Small intestine (tissue), 16 donors: Measurements from ENCODE around the gene TSSK3. TPM values are rescaled to one million over a fixed set of nuclear protein-coding genes. Genes with fewer than 3 reads are reported as not detected.

Experiments
- DNase-seq, 2 donors: peaks; one replicate each; pipeline versions ENCODE4 v3.0.0 to v3.0.0-alpha.2; 2013
- FAIRE-seq: peaks from 2 replicates; lab custom pipeline; 2012; peaks lifted over from hg19 to GRCh38; lab: Jason Lieb, UNC
- H3K27ac ChIP-seq, 3 donors: one replicate each; pipeline ENCODE4 v1.5.1; 2013; ENCODE audit warnings: low read length in 2 of 3, mild to moderate bottlenecking in 2 of 3, control low read depth in 1 of 3, inconsistent platforms in 1 of 3, low read depth in 1 of 3, moderate library complexity in 1 of 3
- H3K27me3 ChIP-seq, 3 donors: one replicate each; pipeline ENCODE4 v1.6.1; 2013; ENCODE audit warnings: low read length in 3 of 3, inconsistent platforms in 1 of 3; ENCODE audit not compliant: control insufficient read depth in 3 of 3, insufficient read depth in 3 of 3
- H3K36me3 ChIP-seq, 3 donors: one replicate each; pipeline ENCODE4 v1.6.1; 2013; ENCODE audit warnings: low read length in 3 of 3, inconsistent platforms in 1 of 3, low read depth in 1 of 3, mild to moderate bottlenecking in 1 of 3, moderate library complexity in 1 of 3; ENCODE audit not compliant: control insufficient read depth in 3 of 3, insufficient read depth in 2 of 3
- H3K4me1 ChIP-seq, 3 donors: one replicate each; pipeline ENCODE4 v1.6.1; 2013; ENCODE audit warnings: low read length in 2 of 3, inconsistent platforms in 1 of 3, low read depth in 1 of 3, mild to moderate bottlenecking in 1 of 3, moderate library complexity in 1 of 3; ENCODE audit not compliant: control insufficient read depth in 3 of 3, insufficient read depth in 2 of 3
- H3K4me3 ChIP-seq, 3 donors: one replicate each; pipeline ENCODE4 v1.5.1; 2013; ENCODE audit warnings: low read length in 3 of 3, control low read depth in 1 of 3, inconsistent platforms in 1 of 3, low read depth in 1 of 3, mild to moderate bottlenecking in 1 of 3, moderate library complexity in 1 of 3
- H3K9me3 ChIP-seq, 2 donors: one replicate each; pipeline ENCODE4 v1.6.1; 2013; ENCODE audit warnings: low read depth in 1 of 2, low read length in 1 of 2; ENCODE audit not compliant: control insufficient read depth in 2 of 2, insufficient read depth in 1 of 2
- WGBS, 3 donors: extraction: QIAGEN DNeasy Blood & Tissue Kit; methylation state at CpG; one replicate each; pipeline ENCODE4 v1.1.7; 2013; 5-methylcytosine and 5-hydroxymethylcytosine counted together
- long read RNA-seq, 10 donors: transcript quantifications; one replicate each; lab custom pipeline, GENCODE V29; 2026
- polyA plus RNA-seq, 4 donors: library from polyadenylated mRNA; stranded (reverse) in 3 of 4; unstranded in 1 of 4; fragments of 200-250 nt in 3 of 4; fragments of 120-200 nt in 1 of 4; gene quantifications; one replicate each; pipeline versions ENCODE4 v1.2.1 to v1.2.3, GENCODE V29; 2013
- donor health status: healthy with polysubstance abuse.
- donor health status: control.
- donor health status: control.
- donor health status: Bipolar disorder and iron deficiency.
- donor health status: healthy.

The TSSK3 gene, protein sequence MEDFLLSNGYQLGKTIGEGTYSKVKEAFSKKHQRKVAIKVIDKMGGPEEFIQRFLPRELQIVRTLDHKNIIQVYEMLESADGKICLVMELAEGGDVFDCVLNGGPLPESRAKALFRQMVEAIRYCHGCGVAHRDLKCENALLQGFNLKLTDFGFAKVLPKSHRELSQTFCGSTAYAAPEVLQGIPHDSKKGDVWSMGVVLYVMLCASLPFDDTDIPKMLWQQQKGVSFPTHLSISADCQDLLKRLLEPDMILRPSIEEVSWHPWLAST
- 1 to 10 TPM in 1 of 4 donors, under 1 TPM in 2, not detected in 1; 0.45 to 5.2 (median 0.48) TPM for polyA plus RNA-seq
- long read RNA-seq, donor 1 = 0 reads
- long read RNA-seq, donor 2 = 0 reads
- long read RNA-seq, donor 3 = 0 reads
- long read RNA-seq, donor 4 = 0 reads
- long read RNA-seq, donor 5 = 0 reads
- long read RNA-seq, donor 6 = 0 reads
- long read RNA-seq, donor 7 = 0 reads
- long read RNA-seq, donor 8 = 0 reads
- long read RNA-seq, donor 9 = 0 reads
- long read RNA-seq, donor 10, partial matches to known transcripts = 0 of 2 reads
- long read RNA-seq, donor 10, other reads (novel, unspliced or antisense) = 0 of 2 reads

DNA sequence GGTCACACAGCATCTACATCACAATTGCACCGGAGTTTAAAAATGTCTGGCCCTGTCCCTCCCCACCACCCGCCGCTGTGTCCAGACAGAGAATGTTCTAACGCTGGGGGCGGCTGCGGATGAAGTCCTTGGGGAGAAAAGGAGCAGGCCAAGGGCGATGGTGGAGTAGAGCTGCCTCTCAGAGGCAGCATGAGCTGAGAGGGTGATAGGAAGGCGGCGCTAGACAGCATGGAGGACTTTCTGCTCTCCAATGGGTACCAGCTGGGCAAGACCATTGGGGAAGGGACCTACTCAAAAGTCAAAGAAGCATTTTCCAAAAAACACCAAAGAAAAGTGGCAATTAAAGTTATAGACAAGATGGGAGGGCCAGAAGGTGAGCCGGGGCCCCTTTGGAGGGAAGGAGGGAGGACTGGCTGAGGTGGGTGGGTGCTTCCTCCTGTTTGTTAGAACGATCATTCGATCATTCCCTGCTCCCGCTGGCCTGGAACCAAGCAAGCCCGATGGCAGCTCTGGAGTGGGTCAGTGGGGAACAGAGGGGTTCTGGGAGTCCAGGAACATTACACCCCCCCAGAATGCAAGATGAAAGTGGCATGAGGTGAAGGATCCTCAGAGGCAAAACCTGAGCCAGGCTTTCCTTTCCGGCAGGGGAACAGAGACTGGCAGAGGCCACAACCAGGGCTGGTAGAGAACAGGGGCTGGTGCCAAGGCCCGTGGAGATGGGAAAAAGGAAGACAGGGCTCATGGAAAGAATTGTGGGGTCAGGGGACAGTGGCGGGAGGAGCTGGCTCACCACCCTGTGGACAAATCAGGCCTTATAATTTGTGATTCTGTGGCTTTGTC lies at the start of gene TSSK3, which contains the start of gene FAM229A:
TSS of gene TSSK3 (plus strand) at position 66 of the 840 bp plus-strand sequence. CDS start at position 229, 163 bp downstream.
TSS of gene FAM229A (minus strand) at position 12 of the 840 bp plus-strand sequence. CDS start 394 bp downstream, outside the sequence.
- H3K27ac ChIP-seq = no peak within 1 kb of the TSS
- WGBS, 3 donors = 68 to 75% (median 73%) methylated on average over 17 of the region's 17 CpGs
- FAIRE-seq = no peak

GRCh38 chr1:32316903-32317277 lies 45.4 kb upstream of the TSSK3 start:
- no peaks in the 10 kb centered on the region for H3K9me3 ChIP-seq
- 72 to 79% (median 77%) methylated on average over 3 of the region's 3 CpGs for WGBS, 3 donors
- no peak overlapping the region for H3K27ac ChIP-seq

More for the DNA sequence above, at the start of gene TSSK3, which contains the start of gene FAM229A:
- DNase-seq = no peak
- Histone ChIP-seq H3K4me1 (peaks cover 0 to 16% (median 3%) of the 10 kb centered on the region in 3 donors), H3K36me3 (peaks cover 6 to 44% (median 6%) of the 10 kb centered on the region in 3 donors), H3K4me3 (peak within 1 kb of the TSS in 2 of 3 donors; percentile 41 to 42), H3K27me3 (no peaks in the 10 kb centered on the region), H3K9me3 (no peaks in the 10 kb centered on the region)

DNA sequence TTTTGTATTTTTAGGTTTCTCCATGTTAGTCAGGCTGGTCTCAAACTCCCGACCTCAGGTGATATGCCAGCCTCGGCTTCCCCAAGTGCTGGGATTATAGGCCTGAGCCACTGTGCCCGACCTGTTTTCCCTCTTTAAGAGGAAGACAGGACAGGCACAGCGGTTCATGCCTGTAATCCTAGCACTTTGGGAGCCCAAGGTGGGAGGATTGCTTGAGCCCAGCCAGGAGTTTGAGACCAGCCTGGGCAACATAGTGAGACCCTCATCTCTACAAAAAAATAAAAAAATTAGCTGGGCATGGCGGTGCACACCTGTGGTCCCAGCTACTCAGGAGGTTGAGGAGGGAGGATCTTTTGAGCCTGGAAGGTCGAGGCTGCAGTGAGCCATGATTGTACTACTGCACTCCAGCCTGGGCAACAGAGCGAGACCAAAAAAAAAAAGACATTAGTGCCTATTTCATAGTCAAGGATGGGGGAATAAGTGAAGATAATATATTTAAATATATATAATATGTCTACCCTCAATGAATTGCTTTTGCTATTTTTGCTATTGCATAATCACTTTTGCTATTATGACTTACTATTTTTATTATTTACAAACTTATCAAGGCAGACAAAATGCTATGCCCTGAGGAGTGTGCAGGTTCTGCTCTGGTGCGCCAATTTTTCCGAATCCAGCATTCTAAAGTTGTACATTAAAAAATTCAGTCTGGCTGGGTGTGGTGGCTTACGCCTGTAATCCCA lies 44.0 kb upstream of the TSSK3 start:
- FAIRE-seq (no peak), DNase-seq (no peak)
- H3K27me3 ChIP-seq = no peaks in the 10 kb centered on the region
- H3K36me3 ChIP-seq = peaks cover 5 to 35% (median 9%) of the 10 kb centered on the region in 3 donors
- H3K27ac ChIP-seq = no peak overlapping the region
- 94 to 95% (median 94%) methylated on average over 10 of the region's 10 CpGs for WGBS, 3 donors
- no peak overlapping the region for H3K4me3 ChIP-seq
- no peaks in the 10 kb centered on the region for H3K9me3 ChIP-seq
- H3K4me1 ChIP-seq = peaks cover 3 to 22% (median 7%) of the 10 kb centered on the region in 3 donors

More at GRCh38 chr1:32316903-32317277, 45.4 kb upstream of the TSSK3 start:
- peaks cover 5 to 38% (median 9%) of the 10 kb centered on the region in 3 donors for H3K36me3 ChIP-seq
- H3K4me1 ChIP-seq = peaks cover 3 to 8% (median 8%) of the 10 kb centered on the region in 3 donors
- DNase-seq = no peak
- H3K4me3 ChIP-seq = no peak overlapping the region
- no peaks in the 10 kb centered on the region for H3K27me3 ChIP-seq
- FAIRE-seq = no peak

GRCh38 chr1:32321712-32322291 lies 40.5 kb upstream of the TSSK3 start:
- FAIRE-seq (no peak), DNase-seq (peak; percentile 92 to 97)
- Histone ChIP-seq H3K27me3 (no peaks in the 10 kb centered on the region), H3K9me3 (no peaks in the 10 kb centered on the region), H3K27ac (peak overlapping the region; percentile 76 to 88 (median 76)), H3K36me3 (peaks cover 5 to 50% (median 8%) of the 10 kb centered on the region in 3 donors), H3K4me3 (no peak overlapping the region), H3K4me1 (peaks cover 3 to 26% (median 7%) of the 10 kb centered on the region in 3 donors)
- WGBS, 3 donors = 7 to 16% (median 10%) methylated on average over 5 of the region's 5 CpGs

GRCh38 chr1:32327204-32327603 lies 35.1 kb upstream of the TSSK3 start:
- Histone ChIP-seq H3K4me3 (no peak overlapping the region), H3K4me1 (peaks cover 0 to 19% (median 0%) of the 10 kb centered on the region in 3 donors), H3K27me3 (no peaks in the 10 kb centered on the region), H3K36me3 (peaks cover 16 to 72% (median 29%) of the 10 kb centered on the region in 3 donors), H3K9me3 (no peaks in the 10 kb centered on the region), H3K27ac (no peak overlapping the region)
- 95 to 98% (median 96%) methylated on average over 11 of the region's 11 CpGs for WGBS, 3 donors
- FAIRE-seq (no peak), DNase-seq (no peak)

- no peak for FAIRE-seq
- 85 to 94% (median 89%) methylated on average over 4 of the region's 4 CpGs for WGBS, 3 donors
- H3K27ac ChIP-seq = no peak overlapping the region
- H3K27me3 ChIP-seq = no peaks in the 10 kb centered on the region
- no peak for DNase-seq
- no peak overlapping the region for H3K4me3 ChIP-seq
- peaks cover 0 to 21% (median 0%) of the 10 kb centered on the region in 3 donors for H3K4me1 ChIP-seq
- H3K36me3 ChIP-seq = peaks cover 19 to 81% (median 30%) of the 10 kb centered on the region in 3 donors
- no peaks in the 10 kb centered on the region for H3K9me3 ChIP-seq
Observed at GRCh38 chr1:32329931-32330466, 32.3 kb upstream of the TSSK3 start.

GRCh38 chr1:32330558-32331151 lies 31.7 kb upstream of the TSSK3 start:
- Histone ChIP-seq H3K9me3 (no peaks in the 10 kb centered on the region), H3K4me3 (no peak overlapping the region), H3K27ac (no peak overlapping the region), H3K36me3 (peaks cover 19 to 80% (median 30%) of the 10 kb centered on the region in 3 donors), H3K4me1 (peaks cover 0 to 21% (median 0%) of the 10 kb centered on the region in 3 donors), H3K27me3 (no peaks in the 10 kb centered on the region)
- FAIRE-seq = no peak
- DNase-seq = no peak
- 88 to 91% (median 89%) methylated on average over 12 of the region's 12 CpGs for WGBS, 3 donors
